GM18511 (cell line): ENCODE results near the gene EHMT1.
"Not testable (repeated sequence)": the region's sequence is repeated elsewhere in the genome, so short reads cannot be mapped to it uniquely, and the experiment has no call there.

ENCODE experiments used
- ATAC-seq: cut with Tn5 transposase; IDR thresholded peaks from one replicate; pipeline ENCODE4 v1.9.1; 2021; ENCODE audit warnings: mild to moderate bottlenecking, moderate library complexity; ENCODE audit not compliant: unreplicated experiment

Gene EHMT1

GRCh38 chr9:137800196-137801022 lies 181.6 kb downstream of the EHMT1 start:
- no peak for ATAC-seq

DNA sequence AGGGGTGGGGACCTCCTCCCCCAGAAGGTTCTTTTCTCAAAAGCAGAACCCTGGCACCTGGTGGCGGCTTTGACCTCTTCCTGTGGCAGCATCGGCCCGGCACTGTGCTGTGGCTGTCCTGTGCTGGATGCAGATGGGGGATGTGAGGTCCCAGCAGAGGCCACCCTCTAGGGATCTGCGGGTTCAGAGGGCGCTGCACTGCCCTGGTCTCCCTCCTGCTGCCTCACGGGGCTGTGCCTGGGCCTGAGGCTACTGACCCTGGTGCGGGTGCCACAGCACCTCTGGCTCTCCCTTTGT lies 182.2 kb downstream of the EHMT1 start:
- ATAC-seq: no peak

GRCh38 chr9:137802021-137802420 lies 183.2 kb downstream of the EHMT1 start:
- ATAC-seq: no peak

GRCh38 chr9:137802521-137803243 lies 183.9 kb downstream of the EHMT1 start:
- ATAC-seq: no peak

GRCh38 chr9:137804908-137805630 lies 186.3 kb downstream of the EHMT1 start:
- no peak for ATAC-seq

DNA sequence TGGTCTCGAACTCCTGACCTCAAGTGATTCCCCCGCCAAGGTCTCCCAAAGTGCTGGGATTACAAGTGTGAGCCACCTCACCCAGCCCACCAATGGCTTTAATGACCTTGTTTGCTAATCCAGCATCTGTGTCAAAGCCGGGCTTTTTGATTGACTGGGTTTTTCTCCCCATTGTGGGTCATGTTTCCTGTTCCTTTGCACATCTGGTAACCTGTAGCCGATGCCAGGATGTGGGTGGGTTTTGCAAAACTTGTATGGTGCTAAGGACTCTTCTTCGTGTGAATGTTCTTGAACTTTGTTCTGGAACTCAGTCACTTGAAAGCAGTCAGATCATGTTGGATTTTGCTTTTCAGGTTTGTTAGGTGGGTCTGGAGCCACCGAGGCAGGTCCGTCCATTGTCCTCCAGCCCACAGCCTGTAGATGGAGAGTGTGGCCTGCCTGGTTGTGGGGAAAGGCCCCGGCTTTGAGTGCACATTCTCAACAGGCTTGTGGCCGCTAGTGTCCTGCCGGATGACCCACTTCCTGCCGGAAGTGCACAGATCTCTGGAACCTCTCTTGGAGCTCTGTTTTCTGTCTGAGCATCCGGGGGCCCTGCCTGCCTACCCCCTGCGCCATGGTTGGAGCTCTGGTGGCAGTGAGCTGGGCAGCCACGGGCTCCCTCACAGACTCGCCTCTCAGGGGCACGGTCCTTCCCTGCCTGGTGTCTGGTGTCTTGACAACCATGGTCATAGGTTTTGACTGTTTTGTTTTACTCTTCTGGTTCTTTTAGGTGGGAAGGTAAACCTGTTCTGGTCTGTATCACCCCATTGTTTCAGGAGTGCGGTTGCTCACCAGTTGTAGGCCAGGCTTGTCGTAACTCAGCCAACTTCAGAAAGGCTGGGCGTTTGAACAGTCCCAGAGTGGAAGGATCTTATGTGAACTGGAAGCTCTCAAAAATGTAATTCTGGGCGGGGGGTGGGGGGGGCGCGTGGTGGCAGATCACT lies 189.2 kb downstream of the EHMT1 start:
- no peak for ATAC-seq

GRCh38 chr9:137809040-137809576 lies 190.3 kb downstream of the EHMT1 start:
- ATAC-seq: no peak

DNA sequence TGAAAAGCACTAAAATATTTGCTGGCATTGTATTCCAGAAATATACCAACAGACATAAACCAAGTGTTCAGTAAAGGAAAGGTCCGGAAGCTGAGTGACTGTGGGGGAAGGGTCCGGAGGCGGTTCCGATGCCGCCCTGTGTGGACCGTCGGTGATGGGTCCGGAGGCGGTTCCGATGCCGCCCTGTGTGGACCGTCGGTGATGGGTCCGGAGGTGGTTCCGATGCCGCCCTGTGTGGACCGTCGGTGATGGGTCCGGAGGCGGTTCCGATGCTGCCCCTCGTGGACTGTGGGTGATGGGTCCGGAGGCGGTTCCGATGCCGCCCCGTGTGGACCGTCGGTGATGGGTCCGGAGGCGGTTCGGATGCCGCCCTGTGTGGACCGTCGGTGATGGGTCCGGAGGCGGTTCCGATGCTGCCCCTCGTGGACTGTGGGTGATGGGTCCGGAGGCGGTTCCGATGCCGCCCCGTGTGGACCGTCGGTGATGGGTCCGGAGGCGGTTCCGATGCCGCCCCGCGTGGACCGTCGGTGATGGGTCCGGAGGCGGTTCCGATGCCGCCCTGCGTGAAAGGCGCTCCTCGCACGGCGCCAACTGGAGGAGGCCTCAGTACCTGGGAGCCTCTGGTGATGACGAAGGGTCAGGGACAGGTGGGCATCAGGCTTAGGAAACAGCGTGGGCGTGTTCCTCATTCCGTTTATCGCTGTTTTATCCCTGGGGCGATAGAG lies 191.1 kb downstream of the EHMT1 start:
- ATAC-seq: not testable (repeated sequence)

- no peak for ATAC-seq
Observed at GRCh38 chr9:137811283-137811870, 192.6 kb downstream of the EHMT1 start.

- ATAC-seq: no peak
Observed at GRCh38 chr9:137812356-137813023, 193.7 kb downstream of the EHMT1 start.

DNA sequence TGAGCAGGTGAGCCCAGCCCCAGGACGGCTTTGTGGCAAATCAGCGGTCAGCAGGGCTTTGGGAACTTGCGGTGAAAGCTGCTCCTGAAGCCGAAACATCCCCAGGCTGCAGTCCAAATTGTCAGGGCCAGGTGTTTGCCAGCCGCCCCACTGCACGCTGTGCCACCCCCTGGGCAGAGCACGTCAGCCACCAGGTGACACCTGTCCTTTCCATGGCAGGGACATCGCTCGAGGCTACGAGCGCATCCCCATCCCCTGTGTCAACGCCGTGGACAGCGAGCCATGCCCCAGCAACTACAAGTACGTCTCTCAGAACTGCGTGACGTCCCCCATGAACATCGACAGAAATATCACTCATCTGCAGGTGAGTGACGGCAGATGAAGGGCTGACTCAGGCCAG lies 194.4 kb downstream of the EHMT1 start:
- no peak for ATAC-seq

GRCh38 chr9:137813651-137814415 lies 195.0 kb downstream of the EHMT1 start:
- ATAC-seq: no peak

DNA sequence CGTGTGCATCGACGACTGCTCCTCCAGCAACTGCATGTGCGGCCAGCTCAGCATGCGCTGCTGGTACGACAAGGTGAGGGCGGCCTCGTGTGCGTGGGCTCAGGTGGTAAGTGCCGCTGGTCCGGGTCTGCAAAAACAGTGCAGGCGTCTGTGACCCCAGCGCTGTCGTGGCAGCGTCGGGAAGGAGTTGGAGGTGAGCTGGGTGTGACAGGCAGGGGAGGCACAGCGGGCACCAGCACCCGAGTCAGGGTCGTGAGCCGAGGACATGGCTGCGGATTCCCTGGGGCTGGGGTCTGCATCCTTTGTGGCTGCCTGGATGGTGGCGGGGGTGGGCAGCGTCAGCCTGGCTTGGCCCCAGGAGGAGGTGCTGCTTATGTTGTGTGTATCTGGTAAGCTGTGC lies 195.6 kb downstream of the EHMT1 start:
- ATAC-seq: no peak

DNA sequence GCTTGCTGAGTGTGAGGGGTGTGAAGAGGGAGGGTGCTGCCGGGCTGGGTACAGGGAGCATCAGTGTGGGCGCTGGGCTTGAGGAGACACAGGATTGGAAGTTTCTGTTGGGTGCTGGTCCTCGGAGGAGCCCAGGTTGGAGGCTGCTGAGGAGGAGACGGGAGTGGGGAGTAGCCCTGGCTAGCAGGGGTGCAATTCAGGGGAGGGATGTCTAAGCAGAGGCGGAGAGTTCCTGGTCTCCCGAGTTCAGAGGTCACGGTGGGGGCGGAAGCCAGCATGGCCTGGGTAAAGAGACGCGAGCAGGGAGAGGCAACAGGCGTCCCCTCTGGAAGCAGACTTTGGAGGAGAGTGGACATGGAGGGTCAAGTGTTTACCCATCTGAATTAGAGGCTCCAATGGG lies 196.0 kb downstream of the EHMT1 start:
- no peak for ATAC-seq

DNA sequence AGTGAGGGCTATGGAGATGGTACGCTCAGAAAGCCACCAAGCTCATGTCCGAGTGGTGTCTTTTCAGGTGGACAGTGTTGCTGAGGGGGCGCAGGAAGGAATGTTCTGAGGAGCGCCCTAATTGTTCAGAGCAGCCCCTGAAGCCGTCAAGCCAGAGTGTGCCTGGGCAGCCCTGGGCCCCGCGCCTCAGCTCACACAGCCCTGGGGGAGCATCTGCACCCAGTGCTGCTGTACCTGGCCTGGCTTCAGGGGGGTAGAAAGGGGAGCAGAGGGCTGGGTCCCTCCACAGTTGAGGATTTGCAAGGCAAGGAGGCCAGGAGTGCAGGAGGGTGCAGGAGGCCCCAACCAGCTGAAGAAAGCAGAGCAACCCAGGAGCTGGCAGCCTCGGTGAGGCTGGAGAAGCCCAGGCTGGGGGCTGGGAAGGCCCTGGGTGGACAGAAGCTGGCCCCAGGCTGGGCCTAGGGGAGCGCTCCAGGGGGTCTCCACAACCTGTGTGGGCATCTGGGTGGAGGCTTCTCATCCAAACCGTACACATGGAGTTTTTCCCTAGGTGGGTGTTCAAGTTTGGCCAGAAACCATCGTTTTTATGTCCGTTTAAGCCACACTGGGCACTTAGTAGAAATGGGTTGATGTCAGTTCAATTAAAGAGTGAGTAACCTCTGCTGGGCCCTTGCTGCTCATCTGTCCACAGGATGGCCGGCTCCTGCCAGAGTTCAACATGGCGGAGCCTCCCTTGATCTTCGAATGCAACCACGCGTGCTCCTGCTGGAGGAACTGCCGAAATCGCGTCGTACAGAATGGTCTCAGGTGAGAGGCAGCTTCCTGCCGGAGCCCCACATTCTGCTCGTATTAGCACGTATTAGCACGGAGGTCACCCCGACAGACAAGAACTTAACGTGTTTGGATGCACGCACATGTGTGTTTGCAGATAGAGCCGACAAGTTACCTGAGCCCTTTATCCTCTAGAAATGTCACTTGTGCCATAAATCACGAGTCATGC lies 196.8 kb downstream of the EHMT1 start:
- no peak for ATAC-seq

DNA sequence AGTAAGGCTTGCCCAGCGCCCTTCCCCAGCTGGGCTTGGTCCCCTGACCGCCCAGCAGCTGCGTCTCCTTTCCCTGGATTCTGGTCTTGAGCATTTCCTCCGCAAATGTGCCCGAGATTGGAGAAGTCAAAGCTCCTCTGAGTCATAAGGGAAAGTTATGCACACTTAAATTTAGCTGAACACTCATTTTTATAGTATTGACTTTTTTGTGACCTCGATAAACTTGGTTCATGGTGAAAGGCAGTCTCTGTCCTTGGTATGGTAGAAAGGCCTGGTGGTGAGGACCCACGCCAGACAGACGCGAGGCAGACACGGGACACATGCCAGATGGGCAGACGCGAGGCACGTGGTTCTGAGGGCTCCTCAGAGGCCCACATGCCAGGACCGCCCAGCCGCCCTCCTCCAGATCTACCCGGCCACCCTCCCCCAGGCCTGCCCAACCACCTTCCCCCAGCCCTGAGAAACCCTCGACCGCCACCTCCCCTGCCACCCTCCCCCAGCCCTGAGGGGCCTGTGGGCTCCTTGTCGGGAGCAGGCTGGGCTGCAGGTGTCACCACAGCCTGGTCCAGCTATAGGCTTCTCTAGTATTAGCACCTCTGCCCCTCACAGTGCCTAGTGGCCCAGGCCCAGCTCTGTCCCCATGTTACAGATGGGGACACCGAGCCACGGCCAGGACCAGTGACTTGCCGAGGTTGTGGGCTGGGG lies 197.9 kb downstream of the EHMT1 start:
- ATAC-seq: peak; percentile 56
